Thyroid gland (tissue), 4 donors: ENCODE results near the gene IGF2R. TPM values are rescaled to one million over a fixed set of nuclear protein-coding genes. Genes with fewer than 3 reads are reported as not detected.
A peak's percentile ranks its signal among the peaks of the same experiment; 100 is the strongest.

Experiments
- DNase-seq, 2 donors: peaks; one replicate each; pipeline ENCODE4 v3.0.0-alpha.2; 2019
- H3K27ac ChIP-seq, 3 donors: fragments of 200-600 bp; sonication (generic); 1 replicate in 2 of 3; 2 replicates in 1 of 3; pipeline ENCODE4 v1.5.1; 2016 to 2019; ENCODE audit warnings: mild to moderate bottlenecking in 1 of 3, moderate library complexity in 1 of 3
- H3K27me3 ChIP-seq: fragments of 200-600 bp; sonication (generic); one replicate; pipeline ENCODE4 v1.5.1; 2019
- H3K36me3 ChIP-seq, 2 donors: fragments of 200-600 bp; sonication (generic); one replicate each; pipeline ENCODE4 v1.5.1; 2016 to 2019
- H3K4me1 ChIP-seq, 2 donors: fragments of 200-600 bp; sonication (generic); one replicate each; pipeline ENCODE4 v1.5.1; 2017 to 2019
- H3K4me3 ChIP-seq, 3 donors: fragments of 200-600 bp; sonication (generic); replicated peaks in 1 of 3; 1 replicate in 2 of 3; 2 replicates in 1 of 3; pipeline ENCODE4 v1.5.1; 2016; ENCODE audit warnings: mild to moderate bottlenecking in 1 of 3
- H3K9me3 ChIP-seq: fragments of 200-600 bp; sonication (generic); one replicate; pipeline ENCODE4 v1.5.1; 2017
- CTCF ChIP-seq, 6 experiments: fragments of 200-600 bp in 3 of 6; fragments of 450-650 bp in 3 of 6; sonication (generic) in 3 of 6; IDR thresholded peaks; one replicate each; pipeline ENCODE4 v1.5.1; 2016 to 2019; ENCODE audit warnings: antibody characterized with exemption in 6 of 6, mild to moderate bottlenecking in 2 of 6, inconsistent platforms in 1 of 6, moderate library complexity in 1 of 6
- POLR2A ChIP-seq, 2 donors: fragments of 450-650 bp; IDR thresholded peaks; one replicate each; pipeline ENCODE4 v1.6.1; 2017; ENCODE audit warnings: antibody characterized with exemption in 2 of 2, mild to moderate bottlenecking in 2 of 2, moderate library complexity in 1 of 2
- WGBS, 2 donors: methylation state at CpG; one replicate each; pipeline ENCODE4 v1.1.5; 2017; 5-methylcytosine and 5-hydroxymethylcytosine counted together
- intact Hi-C: fragments of 100-400 bp; cut with DNase I; formaldehyde crosslinking; loops from one replicate; pipeline ENCODE4 v1.15.1; 2023
- total RNA-seq, 4 donors: library from RNA; depleted of rRNA; stranded (reverse); fragments of >200 nt; gene quantifications; one replicate each; pipeline ENCODE4 v1.2.3, GENCODE V29; 2016

Gene IGF2R
- total RNA-seq, 4 donors from 2014 or later = 82.1 to 104 (median 94.2) TPM

GRCh38 chr6:160031871-160032270 lies 63.0 kb downstream of the IGF2R start:
- no peaks in the 10 kb centered on the region for H3K27me3 ChIP-seq
- H3K36me3 ChIP-seq = peaks cover 19 to 39% of the 10 kb centered on the region in 2 donors
- H3K4me1 ChIP-seq = peaks cover 16 to 21% of the 10 kb centered on the region in 2 donors
- no peak overlapping the region for H3K27ac ChIP-seq
- no peak for DNase-seq
- H3K4me3 ChIP-seq = no peak overlapping the region
- intact Hi-C loops = loop anchor here (10.0 kb wide), 1 partner anchor 57 kb away; no protein-coding TSS in a partner anchor
- TF ChIP-seq POLR2A (IDR thresholded peaks at IDR 0.05) = no peak
- TF ChIP-seq CTCF (IDR thresholded peaks at IDR 0.05) = no peak
- 95 to 97% methylated on average over 11 of the region's 11 CpGs for WGBS, 2 donors
- H3K9me3 ChIP-seq = no peaks in the 10 kb centered on the region

DNA sequence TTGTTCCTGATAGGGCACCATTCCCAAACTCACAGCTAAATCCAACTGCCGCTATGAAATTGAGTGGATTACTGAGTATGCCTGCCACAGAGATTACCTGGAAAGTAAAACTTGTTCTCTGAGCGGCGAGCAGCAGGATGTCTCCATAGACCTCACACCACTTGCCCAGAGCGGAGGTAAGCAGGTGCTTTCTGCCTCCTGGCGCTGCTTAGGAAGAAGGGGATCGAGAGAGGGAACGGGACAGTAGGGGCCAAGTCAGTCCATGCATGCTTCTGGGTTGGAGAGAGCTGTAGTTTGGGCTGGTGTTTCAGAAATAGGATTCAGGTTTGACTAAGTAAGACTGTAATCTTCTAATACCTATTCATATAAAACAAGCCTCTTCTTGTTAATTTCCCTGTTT lies 63.7 kb downstream of the IGF2R start:
- intact Hi-C loops = loop anchor here (10.0 kb wide), 1 partner anchor 58 kb away; no protein-coding TSS in a partner anchor
- H3K27me3 ChIP-seq = no peaks in the 10 kb centered on the region
- H3K36me3 ChIP-seq = peaks cover 18 to 33% of the 10 kb centered on the region in 2 donors
- no peak overlapping the region for H3K27ac ChIP-seq
- DNase-seq = no peak
- 94 to 98% methylated on average over 7 of the region's 7 CpGs for WGBS, 2 donors
- no peak overlapping the region for H3K4me3 ChIP-seq
- no peak for TF ChIP-seq CTCF (IDR thresholded peaks at IDR 0.05)
- no peak for TF ChIP-seq POLR2A (IDR thresholded peaks at IDR 0.05)
- no peaks in the 10 kb centered on the region for H3K9me3 ChIP-seq
- peaks cover 16 to 21% of the 10 kb centered on the region in 2 donors for H3K4me1 ChIP-seq

GRCh38 chr6:160034036-160034930 lies 65.4 kb downstream of the IGF2R start:
- DNase-seq = no peak
- H3K27ac ChIP-seq = no peak overlapping the region
- peaks cover 10 to 18% of the 10 kb centered on the region in 2 donors for H3K4me1 ChIP-seq
- no peaks in the 10 kb centered on the region for H3K9me3 ChIP-seq
- H3K4me3 ChIP-seq = no peak overlapping the region
- H3K36me3 ChIP-seq = peaks cover 11 to 25% of the 10 kb centered on the region in 2 donors
- intact Hi-C loops = loop anchor here (10.0 kb wide), 1 partner anchor 59 kb away; no protein-coding TSS in a partner anchor
- TF ChIP-seq CTCF (IDR thresholded peaks at IDR 0.05) = no peak
- H3K27me3 ChIP-seq = no peaks in the 10 kb centered on the region
- 86 to 90% methylated on average over 17 of the region's 17 CpGs for WGBS, 2 donors

- Histone ChIP-seq H3K27ac (peak overlapping the region in 1 of 3 donors; percentile 14), H3K9me3 (no peaks in the 10 kb centered on the region), H3K4me3 (no peak overlapping the region), H3K27me3 (no peaks in the 10 kb centered on the region), H3K36me3 (peaks cover 11 to 28% of the 10 kb centered on the region in 2 donors), H3K4me1 (peaks cover under 1 to 8% of the 10 kb centered on the region in 2 donors)
- intact Hi-C loops = loop anchor here (10.0 kb wide), 1 partner anchor 60 kb away; no protein-coding TSS in a partner anchor
- no peak for DNase-seq
- 98 to 99% methylated on average over 7 of the region's 7 CpGs for WGBS, 2 donors
- TF ChIP-seq CTCF (IDR thresholded peaks at IDR 0.05) = no peak
- TF ChIP-seq POLR2A (IDR thresholded peaks at IDR 0.05) = no peak
Measured at GRCh38 chr6:160035241-160035640, 66.4 kb downstream of the IGF2R start.
